HepG2 (cell line): ENCODE results near the gene FRMD8. TPM values are rescaled to one million over a fixed set of nuclear protein-coding genes. Genes with fewer than 3 reads are reported as not detected.

ENCODE experiments used
- ATAC-seq: fragments of 200-7000 bp; cut with Tn5 transposase; 3 replicates; pipeline ENCODE4 v1.9.1; 2020; ENCODE audit warnings: mild to moderate bottlenecking, moderate library complexity
- BruUV-seq: library from RNA; stranded (reverse); fragments of 400-500 nt; replicated peaks from 2 replicates; lab custom pipeline; 2021; lab: Mats Ljungman, UMichigan
- CTCF ChIA-PET: fragments of 300-600 bp; formaldehyde crosslinking; extraction: SDS; loops from one replicate; lab custom pipeline; 2021; ENCODE audit warnings: low total read pairs, inconsistent platforms, low intra/inter-chr PET ratio; lab: Yijun Ruan, JAX
- POLR2A ChIA-PET: fragments of 350-600 bp; sonication (Branson Sonifier 250); formaldehyde crosslinking; loops from one replicate; lab custom pipeline; 2020; ENCODE audit warnings: antibody characterized with exemption, inconsistent platforms; lab: Yijun Ruan, JAX
- DNase-seq: peaks from one replicate; pipeline ENCODE4 v3.0.0-alpha.2; 2015; ENCODE audit warnings: low spot score
- FAIRE-seq: peaks from 3 replicates; lab custom pipeline; 2011; peaks lifted over from hg19 to GRCh38; lab: Jason Lieb, UNC
- H2AFZ ChIP-seq: one replicate; pipeline ENCODE4 v1.6.1; 2011; ENCODE audit warnings: low read length, inconsistent platforms
- H3K27ac ChIP-seq: fragments of 300-600 bp; 3 replicates; pipeline ENCODE4 v1.8.0; 2011; ENCODE audit warnings: mixed run types, mild to moderate bottlenecking, mixed read lengths, low read length, inconsistent platforms; ENCODE audit not compliant: insufficient read depth; ENCODE audit errors: extremely low read length
- H3K27me3 ChIP-seq, 2 experiments: fragments of 200-600 bp in 1 of 2; 2 replicates in 1 of 2; 3 replicates in 1 of 2; pipeline versions ENCODE4 v1.6.0 to v1.8.0; 2011; ENCODE audit warnings: low read length in 2 of 2, mild to moderate bottlenecking in 2 of 2, moderate library complexity in 2 of 2, inconsistent platforms in 1 of 2; ENCODE audit not compliant: insufficient read depth in 2 of 2, control insufficient read depth in 1 of 2
- H3K36me3 ChIP-seq, 2 experiments: fragments of 200-600 bp in 1 of 2; replicated peaks in 1 of 2; 2 replicates in 1 of 2; 3 replicates in 1 of 2; pipeline versions ENCODE4 v1.5.1 to v1.8.0; 2011; ENCODE audit warnings: low read length in 2 of 2, inconsistent platforms in 1 of 2; ENCODE audit not compliant: insufficient read depth in 2 of 2, control insufficient read depth in 1 of 2
- H3K4me1 ChIP-seq: 2 replicates; pipeline ENCODE4 v1.5.1; 2012; ENCODE audit warnings: low read length, inconsistent platforms; ENCODE audit not compliant: insufficient read depth
- H3K4me2 ChIP-seq: 2 replicates; pipeline ENCODE4 v1.6.0; 2011; ENCODE audit warnings: low read depth, low read length, inconsistent platforms
- H3K4me3 ChIP-seq, 3 experiments: fragments of 200-600 bp in 1 of 3; sonication (generic), shearing (Covaris generic) in 1 of 3; replicated peaks in 1 of 3; 2 replicates each; pipeline ENCODE4 v1.5.1; 2011 to 2016; ENCODE audit warnings: low read length in 3 of 3, inconsistent platforms in 2 of 3, low read depth in 2 of 3, mild to moderate bottlenecking in 2 of 3, control low read depth in 1 of 3, mixed read lengths in 1 of 3; ENCODE audit not compliant: insufficient read depth in 1 of 3
- H3K79me2 ChIP-seq: one replicate; pipeline ENCODE4 v1.6.1; 2011; ENCODE audit warnings: low read length, inconsistent platforms; ENCODE audit not compliant: insufficient read depth
- H3K9ac ChIP-seq: 2 replicates; pipeline ENCODE4 v1.6.0; 2011; ENCODE audit warnings: mild to moderate bottlenecking, low read depth, low read length, inconsistent platforms; ENCODE audit not compliant: insufficient read depth
- H3K9me3 ChIP-seq: 2 replicates; pipeline ENCODE4 v1.5.1; 2012; ENCODE audit warnings: mild to moderate bottlenecking, low read length
- H4K20me1 ChIP-seq: 2 replicates; pipeline ENCODE4 v1.6.0; 2011; ENCODE audit warnings: inconsistent platforms, mild to moderate bottlenecking, low read length, moderate library complexity; ENCODE audit not compliant: insufficient read depth
- AGO1 ChIP-seq: fragments of 200-400 bp; formaldehyde crosslinking; IDR thresholded peaks from 2 replicates; pipeline ENCODE4 v1.6.1; 2017; ENCODE audit warnings: mild to moderate bottlenecking, low read depth, low read length, moderate library complexity; ENCODE audit not compliant: poor library complexity, severe bottlenecking
- HCFC1 ChIP-seq: fragments of 150-350 bp; IDR thresholded peaks from 2 replicates; pipeline ENCODE4 v1.6.1; 2014; ENCODE audit warnings: low read depth, low read length
- KDM5A ChIP-seq: fragments of 200-600 bp; sonication (generic); IDR thresholded peaks from 2 replicates; pipeline ENCODE4 v1.7.0; 2018; ENCODE audit warnings: antibody characterized with exemption, mild to moderate bottlenecking, low read length, borderline replicate concordance
- PRDM10 ChIP-seq: sonication (generic); formaldehyde crosslinking; IDR thresholded peaks from 2 replicates; pipeline ENCODE4 v1.4.0; 2020; ENCODE audit warnings: low read depth, missing genetic modification reagents
- SP5 ChIP-seq: IDR thresholded peaks from 2 replicates; pipeline ENCODE4 v1.6.1; 2016; ENCODE audit warnings: low read depth, borderline replicate concordance
- SRSF9 ChIP-seq: fragments of 200-400 bp; formaldehyde crosslinking; IDR thresholded peaks from 2 replicates; pipeline ENCODE4 v1.6.1; 2018; ENCODE audit warnings: borderline replicate concordance, mild to moderate bottlenecking, low read depth, low read length; ENCODE audit not compliant: insufficient read depth, poor library complexity, severe bottlenecking
- ZFP90 ChIP-seq: sonication (generic); formaldehyde crosslinking; IDR thresholded peaks from 2 replicates; pipeline ENCODE4 v1.8.0; 2022; ENCODE audit warnings: missing genetic modification reagents, mild to moderate bottlenecking, inconsistent platforms, borderline replicate concordance
- ZNF496 ChIP-seq: sonication (generic); formaldehyde crosslinking; IDR thresholded peaks from 2 replicates; pipeline ENCODE4 v1.8.1; 2023; ENCODE audit warnings: mild to moderate bottlenecking, moderate library complexity, missing genetic modification reagents; ENCODE audit not compliant: insufficient replicate concordance
- ZNF766 ChIP-seq: sonication (generic); formaldehyde crosslinking; IDR thresholded peaks from 2 replicates; pipeline ENCODE4 v1.5.0; 2020; ENCODE audit warnings: missing genetic modification reagents, borderline replicate concordance
- WGBS: methylation state at CpG from one replicate; pipeline ENCODE4 v1.1.6; 2017; ENCODE audit warnings: low lambda C conversion rate; 5-methylcytosine and 5-hydroxymethylcytosine counted together
- in situ Hi-C: cut with HindIII; loops from 2 replicates; pipeline ENCODE4 v1.10.0; 2017; ENCODE audit warnings: low pct_unique_long_range_greater_than_20kb; ENCODE audit not compliant: extremely low pct_ligation_motif_present
- intact Hi-C: fragments of 100-400 bp; cut with micrococcal nuclease; formaldehyde crosslinking; loops from one replicate; pipeline ENCODE4 v1.10.0; 2022; ENCODE audit not compliant: unreplicated experiment
- polyA plus RNA-seq, 8 experiments: library from polyadenylated mRNA; depleted of rRNA in 3 of 8; stranded (reverse) in 7 of 8; unstranded in 1 of 8; fragments of >200 nt; fragmentation: Illumina TruSeq in 4 of 8; extraction: Trizol in 4 of 8; gene quantifications; 2 replicates each; pipeline versions ENCODE4 v1.2.1 to v1.2.3, GENCODE V29; 2011 to 2016; ENCODE audit warnings: low read depth in 4 of 8, missing spikeins in 1 of 8, mixed read lengths in 1 of 8; ENCODE audit not compliant: insufficient read depth in 1 of 8
- total RNA-seq, 5 experiments: library from RNA; depleted of rRNA; stranded (reverse); fragments of >200 nt; fragmentation: Illumina TruSeq; extraction: Trizol; gene quantifications; 2 replicates each; pipeline ENCODE4 v1.2.3, GENCODE V29; 2016; ENCODE audit warnings: low read depth in 1 of 5
- TF ChIP-seq, protein P1 (sequence below): sonication (generic); formaldehyde crosslinking; IDR thresholded peaks from 2 replicates; pipeline ENCODE4 v1.4.0; 2020; ENCODE audit warnings: missing genetic modification reagents

FRMD8 gene
- total and polyA plus RNA-seq, 2 of the 13 experiments (the other 11 are each of a cell fraction or from before 2014, with no cell fraction given): 5.8 to 20.6 TPM

- peaks cover 39% of the 10 kb centered on the region for H3K79me2 ChIP-seq
- peak overlapping the region; percentile 100 for H3K9ac ChIP-seq
- peak overlapping the region; percentile 62 to 87 (median 64) for H3K4me3 ChIP-seq
- H3K4me1 ChIP-seq: peaks cover 67% of the 10 kb centered on the region
- H3K36me3 ChIP-seq: peaks cover 0 to 3% of the 10 kb centered on the region in 2 experiments; a peak in 1 of 5 replicates
- H4K20me1 ChIP-seq: no peaks in the 10 kb centered on the region
- ChIA-PET POLR2A (interaction anchor here (1.0 to 17.8 kb wide), 20 partner anchors 10 to 420 kb away, joined by 3 to 952 read pairs (median 31); partner anchors contain the start of genes BATF2, DPF2, FRMD8 and MALAT1), CTCF (interaction anchor here (2.1 to 2.7 kb wide), 4 partner anchors 16 to 94 kb away, joined by 9 to 20 read pairs (median 16); no protein-coding TSS in a partner anchor)
- peak overlapping the region; percentile 100 for H3K27ac ChIP-seq
- H2AFZ ChIP-seq: no peak overlapping the region
- DNase-seq (no peak), FAIRE-seq (no peak), ATAC-seq (peak; percentile 1)
- in situ Hi-C loops: loop anchor here (5.0 kb wide), 1 partner anchor 35 kb away; the partner anchor contains the start of gene SLC25A45
- H3K9me3 ChIP-seq: no peaks in the 10 kb centered on the region
- no TSS peak for BruUV-seq
- peak overlapping the region; percentile 99 for H3K4me2 ChIP-seq
- intact Hi-C loops: loop anchor here (2.0 to 5.0 kb wide), 4 partner anchors 34 to 95 kb away; partner anchors contain the start of gene SLC25A45
- H3K27me3 ChIP-seq: no peaks in the 10 kb centered on the region; a peak in 1 of 5 replicates
- WGBS: 2% methylated on average over 14 of the region's 14 CpGs
- TF ChIP-seq SP5 (CRISPR knock-in tag): peak; percentile 43; the same call in 1 of the 2 replicates
- peak; percentile 24 for TF ChIP-seq PRDM10 (CRISPR knock-in tag)
- TF ChIP-seq HCFC1: no peak
- no peak for TF ChIP-seq AGO1
- TF ChIP-seq, protein P1, sequence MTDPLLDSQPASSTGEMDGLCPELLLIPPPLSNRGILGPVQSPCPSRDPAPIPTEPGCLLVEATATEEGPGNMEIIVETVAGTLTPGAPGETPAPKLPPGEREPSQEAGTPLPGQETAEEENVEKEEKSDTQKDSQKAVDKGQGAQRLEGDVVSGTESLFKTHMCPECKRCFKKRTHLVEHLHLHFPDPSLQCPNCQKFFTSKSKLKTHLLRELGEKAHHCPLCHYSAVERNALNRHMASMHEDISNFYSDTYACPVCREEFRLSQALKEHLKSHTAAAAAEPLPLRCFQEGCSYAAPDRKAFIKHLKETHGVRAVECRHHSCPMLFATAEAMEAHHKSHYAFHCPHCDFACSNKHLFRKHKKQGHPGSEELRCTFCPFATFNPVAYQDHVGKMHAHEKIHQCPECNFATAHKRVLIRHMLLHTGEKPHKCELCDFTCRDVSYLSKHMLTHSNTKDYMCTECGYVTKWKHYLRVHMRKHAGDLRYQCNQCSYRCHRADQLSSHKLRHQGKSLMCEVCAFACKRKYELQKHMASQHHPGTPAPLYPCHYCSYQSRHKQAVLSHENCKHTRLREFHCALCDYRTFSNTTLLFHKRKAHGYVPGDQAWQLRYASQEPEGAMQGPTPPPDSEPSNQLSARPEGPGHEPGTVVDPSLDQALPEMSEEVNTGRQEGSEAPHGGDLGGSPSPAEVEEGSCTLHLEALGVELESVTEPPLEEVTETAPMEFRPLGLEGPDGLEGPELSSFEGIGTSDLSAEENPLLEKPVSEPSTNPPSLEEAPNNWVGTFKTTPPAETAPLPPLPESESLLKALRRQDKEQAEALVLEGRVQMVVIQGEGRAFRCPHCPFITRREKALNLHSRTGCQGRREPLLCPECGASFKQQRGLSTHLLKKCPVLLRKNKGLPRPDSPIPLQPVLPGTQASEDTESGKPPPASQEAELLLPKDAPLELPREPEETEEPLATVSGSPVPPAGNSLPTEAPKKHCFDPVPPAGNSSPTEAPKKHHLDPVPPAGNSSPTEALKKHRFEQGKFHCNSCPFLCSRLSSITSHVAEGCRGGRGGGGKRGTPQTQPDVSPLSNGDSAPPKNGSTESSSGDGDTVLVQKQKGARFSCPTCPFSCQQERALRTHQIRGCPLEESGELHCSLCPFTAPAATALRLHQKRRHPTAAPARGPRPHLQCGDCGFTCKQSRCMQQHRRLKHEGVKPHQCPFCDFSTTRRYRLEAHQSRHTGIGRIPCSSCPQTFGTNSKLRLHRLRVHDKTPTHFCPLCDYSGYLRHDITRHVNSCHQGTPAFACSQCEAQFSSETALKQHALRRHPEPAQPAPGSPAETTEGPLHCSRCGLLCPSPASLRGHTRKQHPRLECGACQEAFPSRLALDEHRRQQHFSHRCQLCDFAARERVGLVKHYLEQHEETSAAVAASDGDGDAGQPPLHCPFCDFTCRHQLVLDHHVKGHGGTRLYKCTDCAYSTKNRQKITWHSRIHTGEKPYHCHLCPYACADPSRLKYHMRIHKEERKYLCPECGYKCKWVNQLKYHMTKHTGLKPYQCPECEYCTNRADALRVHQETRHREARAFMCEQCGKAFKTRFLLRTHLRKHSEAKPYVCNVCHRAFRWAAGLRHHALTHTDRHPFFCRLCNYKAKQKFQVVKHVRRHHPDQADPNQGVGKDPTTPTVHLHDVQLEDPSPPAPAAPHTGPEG: peak; percentile 17; the same call in 1 of the 2 replicates
- TF ChIP-seq SRSF9: no peak
- 0 out of 2 replicates have a peak, but pooled peaks have one; percentile 8 for TF ChIP-seq ZNF766 (CRISPR knock-in tag)
- no peak for TF ChIP-seq ZNF496
- no peak for TF ChIP-seq KDM5A
- no peak for TF ChIP-seq ZFP90 (CRISPR knock-in tag)
These were observed 30.6 kb downstream of the FRMD8 start for GRCh38 chr11:65416841-65417701.
